Hepatocyte (in vitro differentiated cells): ENCODE measurements around the gene C1QTNF9B. TPM values are rescaled to one million over a fixed set of nuclear protein-coding genes. Genes with fewer than 3 reads are reported as not detected.
"Not testable (repeated sequence)": the region's sequence is repeated elsewhere in the genome, so short reads cannot be mapped to it uniquely, and the experiment has no call there.

ENCODE experiments used
- DNase-seq: peaks from one replicate; pipeline ENCODE4 v3.0.0-alpha.2; 2016; ENCODE audit warnings: low spot score
- H2AFZ ChIP-seq: fragments of 200-600 bp; sonication (generic); 2 replicates; pipeline ENCODE4 v1.6.0; 2016; ENCODE audit warnings: antibody characterized with exemption, mild to moderate bottlenecking
- H3K27ac ChIP-seq: fragments of 200-600 bp; sonication (generic); 2 replicates; pipeline ENCODE4 v1.5.1; 2016; ENCODE audit warnings: mild to moderate bottlenecking
- H3K27me3 ChIP-seq: fragments of 200-600 bp; sonication (generic); 2 replicates; pipeline ENCODE4 v1.6.1; 2016
- H3K36me3 ChIP-seq: fragments of 200-600 bp; sonication (generic); replicated peaks from 2 replicates; pipeline ENCODE4 v1.5.1; 2016; ENCODE audit warnings: low read depth; ENCODE audit not compliant: insufficient read depth
- H3K4me1 ChIP-seq: fragments of 200-600 bp; sonication (generic); 2 replicates; pipeline ENCODE4 v1.5.1; 2016; ENCODE audit warnings: mild to moderate bottlenecking, moderate library complexity; ENCODE audit not compliant: insufficient read depth
- H3K4me2 ChIP-seq: fragments of 200-600 bp; sonication (generic); 2 replicates; pipeline ENCODE4 v1.6.0; 2016
- H3K4me3 ChIP-seq: fragments of 200-600 bp; sonication (generic); 2 replicates; pipeline ENCODE4 v1.5.1; 2016; ENCODE audit warnings: mild to moderate bottlenecking
- H3K79me2 ChIP-seq: fragments of 200-600 bp; sonication (generic); 2 replicates; pipeline ENCODE4 v1.6.0; 2017; ENCODE audit warnings: mild to moderate bottlenecking
- H3K9me2 ChIP-seq: fragments of 200-600 bp; sonication (generic); replicated peaks from 2 replicates; pipeline ENCODE4 v1.6.0; 2017; ENCODE audit warnings: mild to moderate bottlenecking; ENCODE audit not compliant: insufficient read depth
- H3K9me3 ChIP-seq: fragments of 200-600 bp; sonication (generic); 2 replicates; pipeline ENCODE4 v1.5.1; 2016; ENCODE audit warnings: low read depth, mild to moderate bottlenecking
- H4K20me1 ChIP-seq: fragments of 200-600 bp; sonication (generic); 2 replicates; pipeline ENCODE4 v1.6.0; 2016; ENCODE audit warnings: mild to moderate bottlenecking; ENCODE audit not compliant: insufficient read depth, poor library complexity, severe bottlenecking
- EZH2 ChIP-seq: fragments of 200-600 bp; sonication (generic); IDR thresholded peaks from 2 replicates; pipeline ENCODE4 v1.6.1; 2016; ENCODE audit warnings: antibody characterized with exemption, mild to moderate bottlenecking, borderline replicate concordance
- EZH2phosphoT487 ChIP-seq: fragments of 200-600 bp; sonication (generic); IDR thresholded peaks from one replicate; pipeline ENCODE4 v1.6.1; 2018; ENCODE audit warnings: antibody characterized with exemption, mild to moderate bottlenecking, low read depth, moderate library complexity; ENCODE audit not compliant: unreplicated experiment, severe bottlenecking
- WGBS: methylation state at CpG from one replicate; pipeline ENCODE4 v1.1.6; 2016; ENCODE audit warnings: low lambda C conversion rate; ENCODE audit errors: missing lambda C conversion rate; 5-methylcytosine and 5-hydroxymethylcytosine counted together
- polyA plus RNA-seq: library from polyadenylated mRNA; unstranded; fragments of >200 nt; fragmentation: Nextera tagmentation; extraction: Ambion mirVana; gene quantifications from 2 replicates; pipeline ENCODE4 v1.2.1, GENCODE V29; 2016
- total RNA-seq: library from RNA; depleted of rRNA; stranded (reverse); fragments of >200 nt; gene quantifications from 2 replicates; pipeline ENCODE4 v1.2.3, GENCODE V29; 2014
- TF ChIP-seq, protein P1 (sequence below): fragments of 200-600 bp; sonication (generic); IDR thresholded peaks from 2 replicates; pipeline ENCODE4 v1.5.1; 2016; ENCODE audit warnings: antibody characterized with exemption, mild to moderate bottlenecking; ENCODE audit not compliant: poor library complexity

C1QTNF9B gene
- total RNA-seq (not detected in 2 replicates), polyA plus RNA-seq (0.29 and 0.30 TPM in 2 replicates)

DNA sequence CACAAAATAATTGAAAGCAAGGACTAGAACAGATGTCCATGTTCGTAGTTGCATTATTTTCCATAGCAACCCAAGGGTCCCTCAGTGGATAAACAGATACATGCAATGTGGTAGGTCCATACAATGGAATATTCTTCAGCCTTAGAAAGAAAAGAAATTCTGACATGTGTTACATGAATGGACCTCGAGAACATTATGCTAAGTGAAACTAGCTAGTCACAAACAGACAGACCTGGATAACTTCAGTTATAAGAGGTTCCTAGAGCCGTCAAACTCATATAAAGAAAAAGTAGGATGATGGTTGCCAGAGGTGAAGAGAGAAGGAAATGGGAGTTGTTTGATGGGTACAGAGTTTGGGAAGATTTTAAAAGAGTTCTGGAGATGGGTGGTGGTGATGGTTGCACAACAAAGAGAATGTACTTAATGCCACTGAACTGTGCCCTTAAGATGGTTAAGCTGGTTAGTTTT lies at the start of gene C1QTNF9B:
Gene C1QTNF9B, minus strand, starts transcription at position 51 of the 468 bp plus-strand sequence.
- H3K27ac ChIP-seq, H3K4me2 ChIP-seq, H2AFZ ChIP-seq, H3K9me3 ChIP-seq, H3K9me2 ChIP-seq, H3K36me3 ChIP-seq, H4K20me1 ChIP-seq, H3K4me1 ChIP-seq, H3K79me2 ChIP-seq, DNase-seq, H3K4me3 ChIP-seq: not testable (repeated sequence)
- H3K27me3 ChIP-seq, result peaks cover 11% of the 10 kb centered on the region
- 83% methylated on average over 3 of the region's 3 CpGs for WGBS

DNA sequence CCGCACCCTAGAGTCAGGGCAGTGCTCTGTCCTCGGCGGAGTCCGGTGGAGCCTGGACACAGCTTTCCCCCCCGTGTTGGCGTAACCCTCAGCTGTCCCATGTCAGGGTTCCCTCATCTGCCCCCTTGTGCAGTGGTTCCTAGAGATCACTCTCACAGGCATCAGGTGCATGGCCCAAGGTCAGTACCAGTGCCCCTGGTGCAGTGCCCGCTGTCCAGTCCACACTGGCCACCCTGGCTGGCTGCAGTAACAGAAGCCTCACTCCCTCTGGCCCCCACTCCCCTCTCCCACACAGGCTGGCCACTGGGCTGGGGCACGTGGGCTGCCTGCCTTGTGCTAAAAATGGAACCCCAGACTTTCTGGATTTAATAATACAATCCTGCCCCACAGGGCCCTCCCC lies 49.6 kb upstream of the C1QTNF9B start:
- no peaks in the 10 kb centered on the region for H3K79me2 ChIP-seq
- no peaks in the 10 kb centered on the region for H3K27me3 ChIP-seq
- H3K9me2 ChIP-seq, result no peaks in the 10 kb centered on the region
- no peaks in the 10 kb centered on the region for H3K9me3 ChIP-seq
- H2AFZ ChIP-seq, result no peak overlapping the region
- no peaks in the 10 kb centered on the region for H3K4me1 ChIP-seq
- H4K20me1 ChIP-seq, result no peaks in the 10 kb centered on the region
- no peaks in the 10 kb centered on the region for H3K36me3 ChIP-seq
- 94% methylated on average over 8 of the region's 8 CpGs for WGBS
- TF ChIP-seq EZH2phosphoT487 (no peak), EZH2 (no peak)
- TF ChIP-seq, protein P1, sequence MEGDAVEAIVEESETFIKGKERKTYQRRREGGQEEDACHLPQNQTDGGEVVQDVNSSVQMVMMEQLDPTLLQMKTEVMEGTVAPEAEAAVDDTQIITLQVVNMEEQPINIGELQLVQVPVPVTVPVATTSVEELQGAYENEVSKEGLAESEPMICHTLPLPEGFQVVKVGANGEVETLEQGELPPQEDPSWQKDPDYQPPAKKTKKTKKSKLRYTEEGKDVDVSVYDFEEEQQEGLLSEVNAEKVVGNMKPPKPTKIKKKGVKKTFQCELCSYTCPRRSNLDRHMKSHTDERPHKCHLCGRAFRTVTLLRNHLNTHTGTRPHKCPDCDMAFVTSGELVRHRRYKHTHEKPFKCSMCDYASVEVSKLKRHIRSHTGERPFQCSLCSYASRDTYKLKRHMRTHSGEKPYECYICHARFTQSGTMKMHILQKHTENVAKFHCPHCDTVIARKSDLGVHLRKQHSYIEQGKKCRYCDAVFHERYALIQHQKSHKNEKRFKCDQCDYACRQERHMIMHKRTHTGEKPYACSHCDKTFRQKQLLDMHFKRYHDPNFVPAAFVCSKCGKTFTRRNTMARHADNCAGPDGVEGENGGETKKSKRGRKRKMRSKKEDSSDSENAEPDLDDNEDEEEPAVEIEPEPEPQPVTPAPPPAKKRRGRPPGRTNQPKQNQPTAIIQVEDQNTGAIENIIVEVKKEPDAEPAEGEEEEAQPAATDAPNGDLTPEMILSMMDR, result no peak
- no peak overlapping the region for H3K4me2 ChIP-seq
- no peak overlapping the region for H3K4me3 ChIP-seq
- DNase-seq, result no peak
- no peak overlapping the region for H3K27ac ChIP-seq

DNA sequence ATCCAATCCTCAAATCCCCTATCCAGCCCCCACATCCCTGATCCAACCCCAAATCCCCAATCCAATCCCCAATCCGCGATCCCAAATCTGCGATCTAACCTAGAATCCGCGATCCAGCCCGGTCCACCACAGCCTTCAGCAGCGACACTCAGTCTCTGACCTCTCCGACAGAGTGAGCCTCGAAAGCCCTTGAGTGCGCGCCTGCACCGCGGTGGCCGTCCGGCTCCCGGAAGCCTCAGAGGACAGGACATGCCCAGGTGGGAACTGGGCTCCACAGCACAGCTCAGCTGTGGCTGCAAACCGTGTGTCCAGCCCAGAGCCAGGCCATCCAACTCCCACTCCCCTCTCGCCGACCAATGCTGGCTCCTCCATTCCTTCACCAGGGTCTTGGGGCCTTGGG lies 48.8 kb upstream of the C1QTNF9B start:
- no peak overlapping the region for H3K27ac ChIP-seq
- TF ChIP-seq, protein P1, result no peak
- TF ChIP-seq EZH2 (no peak), EZH2phosphoT487 (no peak)
- no peaks in the 10 kb centered on the region for H3K9me3 ChIP-seq
- H4K20me1 ChIP-seq, result no peaks in the 10 kb centered on the region
- no peaks in the 10 kb centered on the region for H3K36me3 ChIP-seq
- no peak overlapping the region for H3K4me2 ChIP-seq
- WGBS, result 96% methylated on average over 19 of the region's 19 CpGs
- no peaks in the 10 kb centered on the region for H3K9me2 ChIP-seq
- no peaks in the 10 kb centered on the region for H3K27me3 ChIP-seq
- no peak overlapping the region for H3K4me3 ChIP-seq
- H3K79me2 ChIP-seq, result no peaks in the 10 kb centered on the region
- DNase-seq, result no peak
- no peak overlapping the region for H2AFZ ChIP-seq
- no peaks in the 10 kb centered on the region for H3K4me1 ChIP-seq

DNA sequence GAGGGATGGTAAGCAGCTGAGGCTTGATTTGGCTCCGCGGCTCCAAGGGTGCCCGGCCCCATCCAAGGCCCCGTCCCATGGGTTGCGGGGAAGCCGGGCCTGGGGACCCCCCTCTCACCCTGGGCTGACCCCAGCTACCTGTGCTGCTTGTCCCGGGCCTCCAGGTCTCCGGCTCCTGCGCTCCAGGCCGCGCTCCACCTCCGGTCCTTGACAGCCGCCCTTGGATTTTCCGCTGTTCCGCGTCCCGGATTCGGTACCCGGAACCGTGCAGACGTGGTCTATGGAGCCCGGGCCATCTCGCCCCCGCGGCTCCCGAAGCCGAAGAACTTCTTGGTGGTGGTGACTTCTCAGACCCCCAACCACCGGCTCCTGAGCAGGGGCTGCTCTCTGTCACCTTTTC lies 48.3 kb upstream of the C1QTNF9B start:
- Histone ChIP-seq H3K27me3 (no peaks in the 10 kb centered on the region), H3K36me3 (no peaks in the 10 kb centered on the region), H2AFZ (no peak overlapping the region), H3K27ac (no peak overlapping the region), H3K4me2 (no peak overlapping the region), H3K79me2 (no peaks in the 10 kb centered on the region), H3K9me2 (no peaks in the 10 kb centered on the region), H3K4me3 (no peak overlapping the region), H4K20me1 (no peaks in the 10 kb centered on the region), H3K4me1 (no peaks in the 10 kb centered on the region), H3K9me3 (no peaks in the 10 kb centered on the region)
- 96% methylated on average over 27 of the region's 28 CpGs for WGBS
- TF ChIP-seq, protein P1, result no peak
- DNase-seq, result no peak
